Mesothelial cell of epicardium (in vitro differentiated cells): ENCODE data around the gene TMEM87B. TPM values are rescaled to one million over a fixed set of nuclear protein-coding genes. Genes with fewer than 3 reads are reported as not detected.

Experiments
- DNase-seq, 2 experiments: peaks; one replicate each; pipeline ENCODE4 v3.0.0; 2021; ENCODE audit warnings: low spot score in 2 of 2; ENCODE audit not compliant: unreplicated experiment in 2 of 2
- H3K27ac Mint-ChIP-seq: 2 replicates; pipeline ENCODE4 v1.8.0; 2021; ENCODE audit warnings: mixed read lengths
- H3K27me3 Mint-ChIP-seq: 2 replicates; pipeline ENCODE4 v1.8.0; 2021; ENCODE audit warnings: low read depth, mixed read lengths
- H3K36me3 Mint-ChIP-seq: 2 replicates; pipeline ENCODE4 v1.8.0; 2021; ENCODE audit warnings: mixed read lengths
- H3K4me1 Mint-ChIP-seq: 2 replicates; pipeline ENCODE4 v1.8.0; 2021; ENCODE audit warnings: mixed read lengths
- H3K4me3 Mint-ChIP-seq: 2 replicates; pipeline ENCODE4 v1.8.0; 2021; ENCODE audit warnings: mild to moderate bottlenecking, moderate library complexity, mixed read lengths
- H3K9me3 Mint-ChIP-seq: 2 replicates; pipeline ENCODE4 v1.8.0; 2021; ENCODE audit warnings: mixed read lengths
- CTCF ChIP-seq: fragments of 200-600 bp; sonication (generic); IDR thresholded peaks from one replicate; pipeline ENCODE4 v1.5.0; 2021; ENCODE audit warnings: antibody characterized with exemption; ENCODE audit not compliant: unreplicated experiment
- total RNA-seq: library from RNA; stranded (reverse); gene quantifications from 3 replicates; pipeline ENCODE4 v1.2.1, GENCODE V29; 2021

Gene TMEM87B
- total RNA-seq, 1 donor from 2014 or later, result 19.4 TPM

GRCh38 chr2:112021781-112022231, 33.3 kb upstream of the TMEM87B start:
- H3K4me1 Mint-ChIP-seq, result peaks cover 9% of the 10 kb centered on the region
- H3K27me3 Mint-ChIP-seq, result no peaks in the 10 kb centered on the region

GRCh38 chr2:112023707-112024106, 31.4 kb upstream of the TMEM87B start:
- no peaks in the 10 kb centered on the region for H3K9me3 Mint-ChIP-seq
- TF ChIP-seq CTCF, result no peak
- peaks cover 33% of the 10 kb centered on the region for H3K36me3 Mint-ChIP-seq
- no peak for DNase-seq
- H3K27ac Mint-ChIP-seq, result no peak overlapping the region
- H3K4me3 Mint-ChIP-seq, result no peak overlapping the region
- peaks cover 9% of the 10 kb centered on the region for H3K4me1 Mint-ChIP-seq
- H3K27me3 Mint-ChIP-seq, result no peaks in the 10 kb centered on the region

More at GRCh38 chr2:112021781-112022231, 33.3 kb upstream of the TMEM87B start:
- TF ChIP-seq CTCF, result no peak
- no peak for DNase-seq
- Mint-ChIP-seq H3K27ac (no peak overlapping the region), H3K9me3 (peaks cover under 1% of the 10 kb centered on the region), H3K36me3 (peaks cover 41% of the 10 kb centered on the region), H3K4me3 (no peak overlapping the region)

- Mint-ChIP-seq H3K9me3 (no peaks in the 10 kb centered on the region), H3K27ac (no peak overlapping the region), H3K36me3 (peaks cover 33% of the 10 kb centered on the region), H3K4me1 (peaks cover 9% of the 10 kb centered on the region), H3K4me3 (no peak overlapping the region), H3K27me3 (no peaks in the 10 kb centered on the region)
- DNase-seq, result no peak
- TF ChIP-seq CTCF, result no peak
These were observed 30.8 kb upstream of the TMEM87B start for GRCh38 chr2:112024231-112024630.

- Mint-ChIP-seq H3K4me1 (peaks cover 9% of the 10 kb centered on the region), H3K4me3 (no peak overlapping the region), H3K36me3 (peaks cover 35% of the 10 kb centered on the region), H3K27me3 (no peaks in the 10 kb centered on the region), H3K27ac (no peak overlapping the region), H3K9me3 (peaks cover 2% of the 10 kb centered on the region)
- TF ChIP-seq CTCF, result no peak
- DNase-seq, result no peak
These were observed 30.1 kb upstream of the TMEM87B start for GRCh38 chr2:112024896-112025491.

- no peak overlapping the region for H3K4me3 Mint-ChIP-seq
- no peaks in the 10 kb centered on the region for H3K27me3 Mint-ChIP-seq
- peaks cover 6% of the 10 kb centered on the region for H3K4me1 Mint-ChIP-seq
- peaks cover 37% of the 10 kb centered on the region for H3K36me3 Mint-ChIP-seq
- no peak for DNase-seq
- H3K9me3 Mint-ChIP-seq, result peaks cover 7% of the 10 kb centered on the region
- no peak for TF ChIP-seq CTCF
- H3K27ac Mint-ChIP-seq, result no peak overlapping the region
These were observed 28.6 kb upstream of the TMEM87B start for GRCh38 chr2:112026509-112026908.
